Astrocyte (in vitro differentiated cells and primary cell): ENCODE measurements around the gene IQGAP2.

Experiments used
- EZH2 ChIP-seq: IDR thresholded peaks from 2 replicates; pipeline ENCODE4 v1.6.1; 2012; ENCODE audit warnings: mild to moderate bottlenecking, low read length, inconsistent platforms; ENCODE audit not compliant: insufficient read depth
- TF ChIP-seq, protein P1 (sequence below): IDR thresholded peaks from 2 replicates; pipeline ENCODE4 v1.5.1; 2011; ENCODE audit warnings: low read depth, mild to moderate bottlenecking, inconsistent platforms, low read length, moderate library complexity; ENCODE audit not compliant: insufficient read depth

- TF ChIP-seq, protein P1, sequence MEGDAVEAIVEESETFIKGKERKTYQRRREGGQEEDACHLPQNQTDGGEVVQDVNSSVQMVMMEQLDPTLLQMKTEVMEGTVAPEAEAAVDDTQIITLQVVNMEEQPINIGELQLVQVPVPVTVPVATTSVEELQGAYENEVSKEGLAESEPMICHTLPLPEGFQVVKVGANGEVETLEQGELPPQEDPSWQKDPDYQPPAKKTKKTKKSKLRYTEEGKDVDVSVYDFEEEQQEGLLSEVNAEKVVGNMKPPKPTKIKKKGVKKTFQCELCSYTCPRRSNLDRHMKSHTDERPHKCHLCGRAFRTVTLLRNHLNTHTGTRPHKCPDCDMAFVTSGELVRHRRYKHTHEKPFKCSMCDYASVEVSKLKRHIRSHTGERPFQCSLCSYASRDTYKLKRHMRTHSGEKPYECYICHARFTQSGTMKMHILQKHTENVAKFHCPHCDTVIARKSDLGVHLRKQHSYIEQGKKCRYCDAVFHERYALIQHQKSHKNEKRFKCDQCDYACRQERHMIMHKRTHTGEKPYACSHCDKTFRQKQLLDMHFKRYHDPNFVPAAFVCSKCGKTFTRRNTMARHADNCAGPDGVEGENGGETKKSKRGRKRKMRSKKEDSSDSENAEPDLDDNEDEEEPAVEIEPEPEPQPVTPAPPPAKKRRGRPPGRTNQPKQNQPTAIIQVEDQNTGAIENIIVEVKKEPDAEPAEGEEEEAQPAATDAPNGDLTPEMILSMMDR, result no peak
- TF ChIP-seq EZH2, result no peak
Measured at GRCh38 chr5:76552546-76552945, 149.5 kb downstream of the IQGAP2 start.
